ENCODE measurements around the gene GRIK1.

Gene GRIK1

DNA sequence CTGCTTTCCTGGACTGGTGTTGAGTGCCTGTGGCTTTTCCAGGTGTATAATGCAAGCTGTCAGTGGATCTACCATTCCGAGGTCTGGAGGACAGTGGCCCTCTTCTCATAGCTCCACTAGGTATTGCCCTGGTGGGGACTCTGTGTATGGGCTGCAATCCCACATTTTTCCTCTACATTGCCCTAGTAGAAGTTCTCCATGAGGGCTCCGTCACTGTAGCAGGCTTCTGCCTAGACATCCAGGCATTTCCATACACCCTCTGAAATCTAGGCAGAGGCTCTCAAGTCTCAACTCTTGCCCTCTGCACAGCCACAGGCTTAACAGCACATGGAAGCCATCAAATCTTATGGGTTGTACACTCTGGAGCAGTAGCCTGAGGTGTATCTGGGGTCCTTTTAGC, 107.6 kb downstream of the GRIK1 start:
- WGBS, 2 donors (ENCODE audit: extremely low coverage in 2 of 2, insufficient read length in 2 of 2, insufficient replicate concordance in 1 of 2), result no CpG with 5 or more reads among the region's 2 CpGs
- H3K18ac ChIP-seq (ENCODE audit: low read length), result no peak overlapping the region

GRCh38 chr21:29829564-29830275, 110.1 kb downstream of the GRIK1 start:
- no peaks in the 10 kb centered on the region for H3K27me3 ChIP-seq (ENCODE audit: control insufficient read depth in 3 of 3, insufficient read depth in 3 of 3, low read depth in 1 of 3, low read length in 3 of 3)
- no peak overlapping the region for H2AK5ac ChIP-seq (ENCODE audit: low read depth, low read length)
- H4K8ac ChIP-seq (ENCODE audit: low read depth, low read length), result no peak overlapping the region

More for the DNA sequence above, 107.6 kb downstream of the GRIK1 start:
- Histone ChIP-seq H3K79me1 (ENCODE audit: low read depth, low read length) (no peaks in the 10 kb centered on the region), H3K4ac (ENCODE audit: low read length) (no peak overlapping the region), H3K4me3 (ENCODE audit: low read length in 2 of 2) (no peak overlapping the region), H2AFZ (ENCODE audit: low read length) (no peak overlapping the region), H4K8ac (ENCODE audit: low read depth, low read length) (no peak overlapping the region), H3K36me3 (replicated peaks in 1 of 2; ENCODE audit: control insufficient read depth in 2 of 2, insufficient read depth in 2 of 2, low read length in 2 of 2) (peaks cover 0 to 1% of the 10 kb centered on the region in 2 donors), H3K4me1 (ENCODE audit: control insufficient read depth in 2 of 2, insufficient read depth in 1 of 2, low read depth in 1 of 2, low read length in 2 of 2) (peaks cover 0 to 11% of the 10 kb centered on the region in 2 donors), H2BK15ac (ENCODE audit: low read length) (no peak overlapping the region), H3K4me2 (ENCODE audit: insufficient read depth, low read length, poor library complexity, severe bottlenecking) (no peak overlapping the region), H3K9ac (ENCODE audit: low read depth, low read length, poor library complexity) (no peak overlapping the region), H4K91ac (ENCODE audit: low read depth, low read length, poor library complexity) (no peak overlapping the region), H3K9me3 (replicated peaks in 1 of 2; ENCODE audit: control insufficient read depth in 2 of 2, insufficient read depth in 1 of 2, low read depth in 1 of 2, low read length in 2 of 2) (peaks cover 7 to 8% of the 10 kb centered on the region in 2 donors), H2BK12ac (ENCODE audit: low read length) (no peak overlapping the region), H2BK120ac (ENCODE audit: low read depth, low read length) (no peak overlapping the region), H3K27me3 (ENCODE audit: control insufficient read depth in 3 of 3, insufficient read depth in 3 of 3, low read depth in 1 of 3, low read length in 3 of 3) (no peaks in the 10 kb centered on the region), H2BK5ac (ENCODE audit: low read length) (no peak overlapping the region), H3K23ac (ENCODE audit: low read depth, low read length, poor library complexity) (no peak overlapping the region), H3K27ac (replicated peaks; ENCODE audit: low read length) (no peak overlapping the region), H3K14ac (ENCODE audit: low read length) (no peak overlapping the region), H2AK5ac (ENCODE audit: low read depth, low read length) (no peak overlapping the region)
- DNase-seq (ENCODE audit: low spot score), result no peak

GRCh38 chr21:29827647-29828046, 112.1 kb downstream of the GRIK1 start:
- Histone ChIP-seq H3K4ac (ENCODE audit: low read length) (no peak overlapping the region), H3K36me3 (replicated peaks in 1 of 2; ENCODE audit: control insufficient read depth in 2 of 2, insufficient read depth in 2 of 2, low read length in 2 of 2) (no peaks in the 10 kb centered on the region), H4K8ac (ENCODE audit: low read depth, low read length) (no peak overlapping the region), H3K79me1 (ENCODE audit: low read depth, low read length) (no peaks in the 10 kb centered on the region), H3K9me3 (replicated peaks in 1 of 2; ENCODE audit: control insufficient read depth in 2 of 2, insufficient read depth in 1 of 2, low read depth in 1 of 2, low read length in 2 of 2) (peaks cover 4 to 7% of the 10 kb centered on the region in 2 donors), H3K4me2 (ENCODE audit: insufficient read depth, low read length, poor library complexity, severe bottlenecking) (no peak overlapping the region), H2AFZ (ENCODE audit: low read length) (no peak overlapping the region), H3K23ac (ENCODE audit: low read depth, low read length, poor library complexity) (no peak overlapping the region), H2BK5ac (ENCODE audit: low read length) (no peak overlapping the region), H2BK12ac (ENCODE audit: low read length) (no peak overlapping the region), H3K14ac (ENCODE audit: low read length) (no peak overlapping the region), H3K27ac (replicated peaks; ENCODE audit: low read length) (no peak overlapping the region), H3K4me1 (ENCODE audit: control insufficient read depth in 2 of 2, insufficient read depth in 1 of 2, low read depth in 1 of 2, low read length in 2 of 2) (peaks cover 0 to 17% of the 10 kb centered on the region in 2 donors), H3K27me3 (ENCODE audit: control insufficient read depth in 3 of 3, insufficient read depth in 3 of 3, low read depth in 1 of 3, low read length in 3 of 3) (no peaks in the 10 kb centered on the region), H3K4me3 (ENCODE audit: low read length in 2 of 2) (no peak overlapping the region), H4K91ac (ENCODE audit: low read depth, low read length, poor library complexity) (no peak overlapping the region), H3K18ac (ENCODE audit: low read length) (no peak overlapping the region), H2AK5ac (ENCODE audit: low read depth, low read length) (no peak overlapping the region), H2BK15ac (ENCODE audit: low read length) (no peak overlapping the region), H2BK120ac (ENCODE audit: low read depth, low read length) (no peak overlapping the region), H3K9ac (ENCODE audit: low read depth, low read length, poor library complexity) (no peak overlapping the region)
- DNase-seq (ENCODE audit: low spot score), result no peak
- no CpG with 5 or more reads among the region's 2 CpGs for WGBS, 2 donors (ENCODE audit: extremely low coverage in 2 of 2, insufficient read length in 2 of 2, insufficient replicate concordance in 1 of 2)

More at GRCh38 chr21:29829564-29830275, 110.1 kb downstream of the GRIK1 start:
- no CpG with 5 or more reads among the region's 2 CpGs for WGBS, 2 donors (ENCODE audit: extremely low coverage in 2 of 2, insufficient read length in 2 of 2, insufficient replicate concordance in 1 of 2)
- Histone ChIP-seq H4K91ac (ENCODE audit: low read depth, low read length, poor library complexity) (no peak overlapping the region), H2BK5ac (ENCODE audit: low read length) (no peak overlapping the region), H3K18ac (ENCODE audit: low read length) (no peak overlapping the region), H3K9ac (ENCODE audit: low read depth, low read length, poor library complexity) (no peak overlapping the region), H2BK120ac (ENCODE audit: low read depth, low read length) (no peak overlapping the region), H3K23ac (ENCODE audit: low read depth, low read length, poor library complexity) (no peak overlapping the region), H3K4me1 (ENCODE audit: control insufficient read depth in 2 of 2, insufficient read depth in 1 of 2, low read depth in 1 of 2, low read length in 2 of 2) (peaks cover 0 to 13% of the 10 kb centered on the region in 2 donors), H3K4ac (ENCODE audit: low read length) (no peak overlapping the region), H3K4me3 (ENCODE audit: low read length in 2 of 2) (no peak overlapping the region), H3K79me1 (ENCODE audit: low read depth, low read length) (no peaks in the 10 kb centered on the region), H3K36me3 (replicated peaks in 1 of 2; ENCODE audit: control insufficient read depth in 2 of 2, insufficient read depth in 2 of 2, low read length in 2 of 2) (peaks cover 0 to 1% of the 10 kb centered on the region in 2 donors), H2BK12ac (ENCODE audit: low read length) (no peak overlapping the region), H3K9me3 (replicated peaks in 1 of 2; ENCODE audit: control insufficient read depth in 2 of 2, insufficient read depth in 1 of 2, low read depth in 1 of 2, low read length in 2 of 2) (peaks cover 7 to 8% of the 10 kb centered on the region in 2 donors), H3K4me2 (ENCODE audit: insufficient read depth, low read length, poor library complexity, severe bottlenecking) (no peak overlapping the region), H3K14ac (ENCODE audit: low read length) (no peak overlapping the region), H2BK15ac (ENCODE audit: low read length) (no peak overlapping the region), H2AFZ (ENCODE audit: low read length) (no peak overlapping the region), H3K27ac (replicated peaks; ENCODE audit: low read length) (no peak overlapping the region)
- DNase-seq (ENCODE audit: low spot score), result no peak

GRCh38 chr21:29827236-29827635, 112.6 kb downstream of the GRIK1 start:
- no peak overlapping the region for H4K91ac ChIP-seq (ENCODE audit: low read depth, low read length, poor library complexity)
- no peak overlapping the region for H2BK12ac ChIP-seq (ENCODE audit: low read length)
- peaks cover 0 to 17% of the 10 kb centered on the region in 2 donors for H3K4me1 ChIP-seq (ENCODE audit: control insufficient read depth in 2 of 2, insufficient read depth in 1 of 2, low read depth in 1 of 2, low read length in 2 of 2)
- no peak overlapping the region for H2BK5ac ChIP-seq (ENCODE audit: low read length)
- H3K4ac ChIP-seq (ENCODE audit: low read length), result no peak overlapping the region
- no peak overlapping the region for H3K4me2 ChIP-seq (ENCODE audit: insufficient read depth, low read length, poor library complexity, severe bottlenecking)
- no peak overlapping the region for H3K27ac ChIP-seq (replicated peaks; ENCODE audit: low read length)
- peaks cover under 1 to 3% of the 10 kb centered on the region in 2 donors for H3K9me3 ChIP-seq (replicated peaks in 1 of 2; ENCODE audit: control insufficient read depth in 2 of 2, insufficient read depth in 1 of 2, low read depth in 1 of 2, low read length in 2 of 2)
- H3K18ac ChIP-seq (ENCODE audit: low read length), result no peak overlapping the region
- DNase-seq (ENCODE audit: low spot score), result no peak
- H2BK15ac ChIP-seq (ENCODE audit: low read length), result no peak overlapping the region
- no peaks in the 10 kb centered on the region for H3K27me3 ChIP-seq (ENCODE audit: control insufficient read depth in 3 of 3, insufficient read depth in 3 of 3, low read depth in 1 of 3, low read length in 3 of 3)
- H3K9ac ChIP-seq (ENCODE audit: low read depth, low read length, poor library complexity), result no peak overlapping the region
- no peak overlapping the region for H3K4me3 ChIP-seq (ENCODE audit: low read length in 2 of 2)
- no CpG with 5 or more reads among the region's 3 CpGs for WGBS, 2 donors (ENCODE audit: extremely low coverage in 2 of 2, insufficient read length in 2 of 2, insufficient replicate concordance in 1 of 2)
- H3K14ac ChIP-seq (ENCODE audit: low read length), result no peak overlapping the region
- H3K36me3 ChIP-seq (replicated peaks in 1 of 2; ENCODE audit: control insufficient read depth in 2 of 2, insufficient read depth in 2 of 2, low read length in 2 of 2), result no peaks in the 10 kb centered on the region
- H3K79me1 ChIP-seq (ENCODE audit: low read depth, low read length), result no peaks in the 10 kb centered on the region
- H2AFZ ChIP-seq (ENCODE audit: low read length), result no peak overlapping the region
- H4K8ac ChIP-seq (ENCODE audit: low read depth, low read length), result no peak overlapping the region
- H3K23ac ChIP-seq (ENCODE audit: low read depth, low read length, poor library complexity), result no peak overlapping the region
- no peak overlapping the region for H2AK5ac ChIP-seq (ENCODE audit: low read depth, low read length)
- H2BK120ac ChIP-seq (ENCODE audit: low read depth, low read length), result no peak overlapping the region

Data from neuronal stem cell (in vitro differentiated cells).